GM21528 (cell line): ENCODE results near the gene TAS1R2.

Experiments used
- ATAC-seq: cut with Tn5 transposase; IDR thresholded peaks from one replicate; pipeline ENCODE4 v1.9.1; 2021; ENCODE audit warnings: mild to moderate bottlenecking, moderate library complexity; ENCODE audit not compliant: unreplicated experiment, low FRiP score

TAS1R2 gene

GRCh38 chr1:18829671-18830070 lies 29.8 kb downstream of the TAS1R2 start:
- ATAC-seq: no peak

GRCh38 chr1:18828224-18828623 lies 31.2 kb downstream of the TAS1R2 start:
- no peak for ATAC-seq

- ATAC-seq: no peak
Observed at GRCh38 chr1:18823438-18823837, 36.0 kb downstream of the TAS1R2 start.

GRCh38 chr1:18820791-18821641 lies 38.4 kb downstream of the TAS1R2 start:
- no peak for ATAC-seq

- ATAC-seq: no peak
Observed at GRCh38 chr1:18819986-18820790, 39.3 kb downstream of the TAS1R2 start.

GRCh38 chr1:18819203-18819602 lies 40.3 kb downstream of the TAS1R2 start:
- ATAC-seq: no peak

- no peak for ATAC-seq
Observed at GRCh38 chr1:18817795-18818435, 41.5 kb downstream of the TAS1R2 start.

GRCh38 chr1:18817316-18817715 lies 42.1 kb downstream of the TAS1R2 start:
- ATAC-seq: no peak

- ATAC-seq: no peak
Observed at GRCh38 chr1:18816808-18817207, 42.7 kb downstream of the TAS1R2 start.

- ATAC-seq: no peak
Observed at GRCh38 chr1:18814874-18815531, 44.5 kb downstream of the TAS1R2 start.

- no peak for ATAC-seq
Observed at GRCh38 chr1:18814425-18814824, 45.0 kb downstream of the TAS1R2 start.

- ATAC-seq: no peak
Observed at GRCh38 chr1:18812453-18812939, 47.0 kb downstream of the TAS1R2 start.

- ATAC-seq: no peak
Observed at GRCh38 chr1:18811733-18812452, 47.6 kb downstream of the TAS1R2 start.

- no peak for ATAC-seq
Observed at GRCh38 chr1:18809953-18810899, 49.2 kb downstream of the TAS1R2 start.

GRCh38 chr1:18808550-18808949 lies 50.9 kb downstream of the TAS1R2 start:
- no peak for ATAC-seq

- no peak for ATAC-seq
Observed at GRCh38 chr1:18807334-18808063, 52.0 kb downstream of the TAS1R2 start.

GRCh38 chr1:18805925-18806849 lies 53.3 kb downstream of the TAS1R2 start:
- no peak for ATAC-seq
